Endothelial cell of umbilical vein (primary cell): Measurements from ENCODE around the gene RAB3D. TPM values are rescaled to one million over a fixed set of nuclear protein-coding genes. Genes with fewer than 3 reads are reported as not detected.
"Not testable (repeated sequence)": the region's sequence is repeated elsewhere in the genome, so short reads cannot be mapped to it uniquely, and the experiment has no call there.

Experiments
- BruUV-seq: library from RNA; stranded (reverse); fragments of 400-500 nt; replicated peaks from 2 replicates; lab custom pipeline; 2021; lab: Mats Ljungman, UMichigan
- CTCF ChIA-PET: fragments of 300-600, 350-600 bp; sonication (Branson Sonifier 250); formaldehyde crosslinking; loops from one replicate; lab custom pipeline; 2021; ENCODE audit warnings: antibody characterized with exemption, inconsistent platforms; lab: Charles Lee
- POLR2A ChIA-PET: fragments of 300-600, 350-600 bp; sonication (Branson Sonifier 250); formaldehyde crosslinking; loops from one replicate; lab custom pipeline; 2021; ENCODE audit warnings: antibody characterized with exemption, inconsistent platforms; lab: Charles Lee
- DNase-seq: peaks from one replicate; pipeline ENCODE4 v3.0.0-alpha.2; 2011; ENCODE audit warnings: low read depth, low spot score
- FAIRE-seq: peaks from 2 replicates; lab custom pipeline; 2011; peaks lifted over from hg19 to GRCh38; lab: Jason Lieb, UNC
- H2AFZ ChIP-seq: 2 replicates; pipeline ENCODE4 v1.6.0; 2012; ENCODE audit warnings: low read depth, low read length, control low read depth, inconsistent platforms
- H3K27ac ChIP-seq: 2 replicates; pipeline ENCODE4 v1.5.1; 2011; ENCODE audit warnings: low read depth, mild to moderate bottlenecking, control low read depth, low read length, moderate library complexity; ENCODE audit not compliant: insufficient read depth
- H3K27me3 ChIP-seq, 2 experiments: 2 replicates each; pipeline versions ENCODE4 v1.6.0 to v1.6.1; 2011; ENCODE audit warnings: low read length in 2 of 2, mixed read lengths in 1 of 2; ENCODE audit not compliant: control insufficient read depth in 2 of 2, insufficient read depth in 2 of 2
- H3K36me3 ChIP-seq, 2 experiments: 2 replicates in 1 of 2; 3 replicates in 1 of 2; pipeline ENCODE4 v1.5.1; 2011; ENCODE audit warnings: low read length in 2 of 2, mild to moderate bottlenecking in 1 of 2, moderate library complexity in 1 of 2; ENCODE audit not compliant: control insufficient read depth in 2 of 2, insufficient read depth in 2 of 2; ENCODE audit errors: extremely low read depth in 1 of 2
- H3K4me1 ChIP-seq: 3 replicates; pipeline ENCODE4 v1.5.1; 2011; ENCODE audit warnings: mild to moderate bottlenecking, low read length; ENCODE audit not compliant: control insufficient read depth, insufficient read depth; ENCODE audit errors: extremely low read depth
- H3K4me2 ChIP-seq: 2 replicates; pipeline ENCODE4 v1.6.1; 2011; ENCODE audit warnings: low read length, control low read depth, mixed read lengths; ENCODE audit not compliant: insufficient read depth
- H3K4me3 ChIP-seq, 3 experiments: fragments of 200-600 bp in 1 of 3; sonication (generic), shearing (Covaris generic) in 1 of 3; replicated peaks in 1 of 3; 2 replicates each; pipeline ENCODE4 v1.5.1; 2011 to 2016; ENCODE audit warnings: control low read depth in 3 of 3, low read length in 3 of 3, mild to moderate bottlenecking in 2 of 3, inconsistent platforms in 1 of 3, low read depth in 1 of 3, moderate library complexity in 1 of 3; ENCODE audit not compliant: insufficient read depth in 1 of 3
- H3K79me2 ChIP-seq: 2 replicates; pipeline ENCODE4 v1.6.0; 2012; ENCODE audit warnings: low read length, inconsistent platforms; ENCODE audit not compliant: control insufficient read depth, insufficient read depth
- H3K9ac ChIP-seq: replicated peaks from 2 replicates; pipeline ENCODE3; 2011; ENCODE audit warnings: low read length, control low read depth; ENCODE audit not compliant: insufficient read depth; ENCODE audit errors: extremely low read depth
- H3K9me1 ChIP-seq: replicated peaks from 3 replicates; pipeline ENCODE4 v1.6.0; 2011; ENCODE audit warnings: mild to moderate bottlenecking, low read length; ENCODE audit not compliant: control insufficient read depth, insufficient read depth; ENCODE audit errors: extremely low read depth
- H3K9me3 ChIP-seq: replicated peaks from 2 replicates; pipeline ENCODE4 v1.5.1; 2012; ENCODE audit warnings: low read length, inconsistent platforms; ENCODE audit not compliant: control insufficient read depth, insufficient read depth
- H4K20me1 ChIP-seq: replicated peaks from 2 replicates; pipeline ENCODE3; 2011; ENCODE audit warnings: mild to moderate bottlenecking, low read length; ENCODE audit not compliant: control insufficient read depth, insufficient read depth; ENCODE audit errors: extremely low read depth
- CTCF ChIP-seq, 2 donors: IDR thresholded peaks; 1 replicate in 1 of 2; 2 replicates in 1 of 2; pipeline ENCODE4 v1.5.1; 2011; ENCODE audit warnings: low read length in 2 of 2, mild to moderate bottlenecking in 2 of 2, moderate library complexity in 2 of 2, control low read depth in 1 of 2, inconsistent platforms in 1 of 2, low read depth in 1 of 2; ENCODE audit not compliant: insufficient read depth in 1 of 2; ENCODE audit errors: extremely low read depth in 1 of 2
- EZH2 ChIP-seq: IDR thresholded peaks from 2 replicates; pipeline ENCODE4 v1.6.1; 2012; ENCODE audit warnings: borderline replicate concordance, low read depth, mild to moderate bottlenecking, moderate library complexity, low read length, inconsistent platforms; ENCODE audit not compliant: severe bottlenecking
- JUN ChIP-seq: IDR thresholded peaks from 2 replicates; pipeline ENCODE4 v1.6.1; 2011; ENCODE audit warnings: borderline replicate concordance, low read depth; ENCODE audit not compliant: insufficient read length, insufficient read depth
- MAX ChIP-seq: IDR thresholded peaks from 2 replicates; pipeline ENCODE4 v1.6.1; 2011; ENCODE audit not compliant: insufficient read depth, insufficient read length
- MYC ChIP-seq: IDR thresholded peaks from one replicate; pipeline ENCODE4 v1.6.1; 2011; ENCODE audit warnings: mild to moderate bottlenecking, low read depth, low read length
- POLR2AphosphoS5 ChIP-seq: IDR thresholded peaks from 2 replicates; pipeline ENCODE4 v1.6.1; 2012; ENCODE audit warnings: low read depth, mild to moderate bottlenecking, control low read depth, low read length, moderate library complexity; ENCODE audit not compliant: insufficient read depth
- dilution Hi-C: fragments of 300-500 bp; cut with MboI; formaldehyde crosslinking; loops from one replicate; pipeline ENCODE4 v1.15.0; 2019; ENCODE audit warnings: low sequenced_read_pairs; ENCODE audit not compliant: extremely low pct_ligation_motif_present
- intact Hi-C: fragments of 100-400 bp; cut with micrococcal nuclease; formaldehyde crosslinking; loops from one replicate; pipeline ENCODE4 v1.10.0; 2022
- polyA plus RNA-seq, 4 experiments: library from polyadenylated mRNA; depleted of rRNA in 3 of 4; stranded (reverse) in 3 of 4; unstranded in 1 of 4; fragments of >200 nt; gene quantifications; 2 replicates each; pipeline versions ENCODE4 v1.2.1 to v1.2.3, GENCODE V29; 2011 to 2012; ENCODE audit warnings: missing spikeins in 1 of 4
- total RNA-seq: library from RNA; stranded (reverse); gene quantifications from 2 replicates; pipeline ENCODE4 v1.2.3, GENCODE V29; 2021

The RAB3D gene
- total and polyA plus RNA-seq, 2 donors (not counting 3 experiments of a cell fraction or from before 2014, with no cell fraction given), result 35.4 to 48.2 TPM

GRCh38 chr19:11379857-11380350 lies 40.4 kb upstream of the RAB3D start:
- intact Hi-C loops (loop anchor here (5.0 kb wide), 1 partner anchor 42 kb away; no protein-coding TSS in a partner anchor), dilution Hi-C loops (no loop called here)
- Histone ChIP-seq H3K27me3 (no peaks in the 10 kb centered on the region), H3K9ac (no peak overlapping the region), H3K36me3 (no peaks in the 10 kb centered on the region), H3K79me2 (peaks cover 6% of the 10 kb centered on the region), H3K4me2 (peak overlapping the region; percentile 68), H3K9me1 (no peaks in the 10 kb centered on the region), H3K27ac (no peak overlapping the region), H3K4me3 (no peak overlapping the region), H3K4me1 (peaks cover 53% of the 10 kb centered on the region), H3K9me3 (no peaks in the 10 kb centered on the region), H2AFZ (no peak overlapping the region), H4K20me1 (no peaks in the 10 kb centered on the region)
- TF ChIP-seq MYC (no peak), JUN (no peak), CTCF (IDR thresholded peaks at IDR 0.05; ENCODE audit: extremely low read depth in 1 of 2, insufficient read depth in 1 of 2, low read depth in 1 of 2, low read length in 2 of 2) (no peak), MAX (no peak), EZH2 (no peak), POLR2AphosphoS5 (no peak)
- DNase-seq (no peak), FAIRE-seq (no peak)
- ChIA-PET POLR2A (no interaction called here), CTCF (interaction anchor here (2.7 to 5.5 kb wide), 3 partner anchors 26 to 86 kb away, joined by 14 to 55 read pairs (median 16); partner anchors contain the start of genes ODAD3 and PRKCSH)
- BruUV-seq, result no TSS peak

- H3K9me1 ChIP-seq, FAIRE-seq, H3K4me2 ChIP-seq, H3K9ac ChIP-seq, H3K27ac ChIP-seq, H3K36me3 ChIP-seq, H3K27me3 ChIP-seq, POLR2A ChIA-PET, H3K4me3 ChIP-seq, intact Hi-C loops, H4K20me1 ChIP-seq, H3K79me2 ChIP-seq, BruUV-seq, DNase-seq, H3K9me3 ChIP-seq, dilution Hi-C loops, H2AFZ ChIP-seq: not testable (repeated sequence)
- H3K4me1 ChIP-seq, result peaks cover 49% of the 10 kb centered on the region
- CTCF ChIA-PET, result interaction anchor here (2.7 to 5.5 kb wide), 3 partner anchors 27 to 86 kb away, joined by 14 to 55 read pairs (median 16); partner anchors contain the start of genes ODAD3 and PRKCSH
These were observed 39.9 kb upstream of the RAB3D start for GRCh38 chr19:11379269-11379845.
